Mammary epithelial cell (primary cell): Measurements from ENCODE around the gene PITPNM1.

Source experiments
- EZH2 ChIP-seq: IDR thresholded peaks from 2 replicates; pipeline ENCODE4 v1.6.1; 2012; ENCODE audit warnings: low read length, inconsistent platforms, borderline replicate concordance
- TF ChIP-seq, protein P1 (sequence below), 2 donors: IDR thresholded peaks in 1 of 2; conservative IDR thresholded peaks in 1 of 2; 2 replicates each; pipeline ENCODE4 v1.5.1; 2011 to 2012; ENCODE audit warnings: inconsistent platforms in 2 of 2, low read length in 2 of 2, mild to moderate bottlenecking in 2 of 2, control low read depth in 1 of 2, low read depth in 1 of 2; ENCODE audit not compliant: insufficient read depth in 1 of 2; ENCODE audit errors: extremely low read depth in 1 of 2

DNA sequence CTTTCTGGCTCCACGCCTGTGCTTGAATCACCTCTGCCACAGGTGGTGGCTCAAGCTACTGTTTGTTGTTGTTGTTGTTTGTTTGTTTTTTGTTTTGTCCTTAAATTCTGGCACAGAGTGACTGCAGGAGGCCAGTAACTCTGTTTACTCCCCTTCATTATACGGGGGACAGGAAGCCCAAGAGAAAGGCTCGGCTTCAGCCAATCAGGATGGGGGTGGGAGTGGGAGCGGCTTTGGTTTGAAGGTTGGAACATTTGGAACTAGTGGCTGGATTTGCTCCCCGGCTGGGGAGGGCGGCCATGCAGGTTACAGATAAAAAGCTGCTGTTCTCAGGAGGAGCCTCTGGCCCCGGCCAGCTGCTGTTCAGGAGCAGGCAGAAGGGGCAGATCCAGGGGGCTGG lies 37.8 kb upstream of the PITPNM1 start:
- no peak for TF ChIP-seq EZH2
- TF ChIP-seq, protein P1, sequence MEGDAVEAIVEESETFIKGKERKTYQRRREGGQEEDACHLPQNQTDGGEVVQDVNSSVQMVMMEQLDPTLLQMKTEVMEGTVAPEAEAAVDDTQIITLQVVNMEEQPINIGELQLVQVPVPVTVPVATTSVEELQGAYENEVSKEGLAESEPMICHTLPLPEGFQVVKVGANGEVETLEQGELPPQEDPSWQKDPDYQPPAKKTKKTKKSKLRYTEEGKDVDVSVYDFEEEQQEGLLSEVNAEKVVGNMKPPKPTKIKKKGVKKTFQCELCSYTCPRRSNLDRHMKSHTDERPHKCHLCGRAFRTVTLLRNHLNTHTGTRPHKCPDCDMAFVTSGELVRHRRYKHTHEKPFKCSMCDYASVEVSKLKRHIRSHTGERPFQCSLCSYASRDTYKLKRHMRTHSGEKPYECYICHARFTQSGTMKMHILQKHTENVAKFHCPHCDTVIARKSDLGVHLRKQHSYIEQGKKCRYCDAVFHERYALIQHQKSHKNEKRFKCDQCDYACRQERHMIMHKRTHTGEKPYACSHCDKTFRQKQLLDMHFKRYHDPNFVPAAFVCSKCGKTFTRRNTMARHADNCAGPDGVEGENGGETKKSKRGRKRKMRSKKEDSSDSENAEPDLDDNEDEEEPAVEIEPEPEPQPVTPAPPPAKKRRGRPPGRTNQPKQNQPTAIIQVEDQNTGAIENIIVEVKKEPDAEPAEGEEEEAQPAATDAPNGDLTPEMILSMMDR (conservative IDR thresholded peaks at IDR 0.05 in 1 of 2, IDR thresholded peaks at IDR 0.05 in 1 of 2; ENCODE audit: extremely low read depth in 1 of 2, insufficient read depth in 1 of 2, low read depth in 1 of 2, low read length in 2 of 2) = no peak
